NCI-H1417 (cell line): Measurements from ENCODE around the gene SRGAP1.

ENCODE experiments used
- DNase-seq, 3 experiments: peaks; one replicate each; lab custom pipeline; 2025; lab: John Stamatoyannopoulos, UW

SRGAP1 gene

DNA sequence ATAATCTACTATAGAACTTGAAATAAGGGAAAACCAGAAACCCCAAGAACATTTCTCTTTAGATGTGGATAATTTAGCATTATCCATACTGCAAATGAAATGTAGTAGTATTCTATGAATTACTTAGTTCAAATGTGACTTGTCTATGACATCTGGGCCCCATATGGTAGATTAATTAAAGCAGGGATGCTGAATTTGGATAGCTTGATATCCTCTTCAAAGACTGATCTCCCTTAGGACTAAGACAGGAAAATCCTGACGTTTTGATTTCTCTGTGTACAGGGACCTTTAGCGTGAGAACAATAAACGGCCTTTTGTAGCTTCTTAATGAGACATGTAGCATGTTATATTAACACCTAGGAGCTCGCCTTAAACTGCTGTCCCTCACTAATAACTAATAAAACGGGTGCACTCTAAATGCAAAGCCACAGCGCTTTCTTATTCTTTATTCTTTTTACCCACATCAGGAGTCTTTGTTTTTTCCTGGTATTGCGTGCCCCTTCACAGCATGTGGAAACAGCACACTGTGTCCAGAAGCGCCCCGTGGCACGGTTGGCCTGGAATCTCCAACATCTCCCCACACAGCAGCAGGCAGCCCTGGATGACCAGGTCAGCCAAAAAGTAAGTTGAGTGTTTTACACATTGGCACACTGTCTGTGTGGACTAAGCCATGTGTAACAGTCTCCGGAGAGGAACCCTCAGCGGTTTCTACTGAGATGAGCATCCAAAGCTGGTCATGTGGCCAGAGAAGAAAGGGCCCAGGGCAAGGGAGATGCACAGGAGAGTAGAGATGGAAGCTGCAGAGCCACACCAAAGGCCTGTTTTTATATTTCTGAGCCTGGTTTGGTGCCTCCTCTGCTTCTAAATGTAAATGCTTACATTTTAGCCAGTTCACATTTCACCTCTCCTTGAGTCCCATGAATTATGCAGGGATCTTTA is 93.1 kb downstream of the SRGAP1 start:
- no peak for DNase-seq

DNA sequence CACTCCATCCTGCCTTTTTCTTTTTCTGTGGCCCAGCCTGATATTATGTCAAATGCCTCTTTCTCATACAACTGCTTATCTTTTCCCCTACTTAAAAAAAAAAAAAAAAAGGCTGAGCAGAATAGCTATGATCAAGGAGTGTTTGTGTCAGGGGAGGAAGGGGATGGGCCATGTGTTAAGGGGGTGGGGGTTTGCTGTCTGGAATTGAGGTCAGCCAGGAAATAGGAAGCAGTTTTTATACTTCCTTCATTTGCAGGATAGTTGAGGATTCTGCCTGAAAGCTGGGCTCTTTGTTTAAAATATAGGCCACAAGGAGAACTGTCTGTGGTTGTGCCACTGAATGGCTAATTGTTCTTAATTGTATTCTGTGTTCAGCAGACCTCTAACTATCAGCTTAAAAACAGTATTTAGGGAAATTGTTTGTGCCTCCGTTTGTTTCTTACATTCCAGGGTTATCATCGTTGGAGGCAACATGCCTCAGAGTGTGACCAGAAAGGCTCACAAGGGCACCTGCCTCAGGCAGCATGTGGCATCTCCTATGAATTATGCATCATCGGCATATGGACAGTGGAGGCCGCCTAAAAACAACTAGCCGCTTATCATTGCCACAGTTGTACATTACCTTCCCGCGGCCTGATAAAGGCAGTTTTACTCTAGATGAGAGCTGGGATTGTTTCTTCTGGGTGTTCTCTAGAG is 96.0 kb downstream of the SRGAP1 start:
- peak in 2 of 3 experiments; percentile 14 to 47 for DNase-seq

DNA sequence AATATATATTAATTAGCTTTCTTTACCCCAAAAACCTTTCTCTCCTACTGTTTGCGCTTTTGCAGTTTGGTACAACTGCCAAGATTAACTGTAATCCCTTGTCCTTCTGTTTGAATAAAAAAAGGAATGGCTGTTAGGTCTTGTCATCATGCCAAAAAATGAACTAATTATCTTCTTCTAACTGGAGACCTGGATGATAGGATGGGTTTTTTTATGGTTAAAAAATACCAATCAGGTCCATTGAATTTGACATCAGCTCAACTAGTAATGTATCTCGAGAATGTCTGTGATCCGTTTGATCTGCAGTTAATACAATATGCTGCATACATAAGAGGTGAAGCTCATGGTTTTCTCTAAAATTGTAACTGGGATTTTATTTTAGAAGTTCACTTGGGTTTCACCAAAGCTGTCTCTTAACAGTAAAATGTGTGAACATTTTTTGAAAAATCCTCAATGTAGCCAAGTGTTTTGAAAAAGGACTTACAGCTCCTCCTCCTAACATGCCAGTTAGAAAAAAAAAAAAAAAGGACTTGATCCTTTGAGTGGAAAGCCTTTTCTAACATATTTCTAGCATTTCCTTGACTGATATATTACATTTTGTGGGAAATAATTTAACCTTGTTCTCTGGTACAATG is 96.8 kb downstream of the SRGAP1 start:
- peak in 1 of 3 experiments; percentile 15 for DNase-seq

DNA sequence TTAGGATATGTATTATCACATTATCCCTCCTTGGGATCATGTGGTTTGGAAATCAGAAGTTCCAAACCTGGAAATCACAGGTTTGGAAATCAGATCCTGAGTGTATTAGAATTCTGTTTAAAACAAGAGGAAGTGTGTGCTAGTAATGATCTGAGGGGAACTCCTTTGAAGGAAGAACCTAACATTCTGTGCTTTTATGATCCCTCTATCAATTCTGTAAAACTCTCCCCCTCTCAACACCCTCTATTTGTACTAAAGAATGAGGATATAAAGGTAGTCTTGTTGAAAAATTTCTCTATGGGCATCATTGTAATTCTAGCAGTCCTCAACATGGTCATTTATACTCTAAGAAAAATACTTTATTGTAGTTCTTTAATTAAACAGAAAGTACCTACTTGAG is 97.4 kb downstream of the SRGAP1 start:
- DNase-seq: no peak

DNA sequence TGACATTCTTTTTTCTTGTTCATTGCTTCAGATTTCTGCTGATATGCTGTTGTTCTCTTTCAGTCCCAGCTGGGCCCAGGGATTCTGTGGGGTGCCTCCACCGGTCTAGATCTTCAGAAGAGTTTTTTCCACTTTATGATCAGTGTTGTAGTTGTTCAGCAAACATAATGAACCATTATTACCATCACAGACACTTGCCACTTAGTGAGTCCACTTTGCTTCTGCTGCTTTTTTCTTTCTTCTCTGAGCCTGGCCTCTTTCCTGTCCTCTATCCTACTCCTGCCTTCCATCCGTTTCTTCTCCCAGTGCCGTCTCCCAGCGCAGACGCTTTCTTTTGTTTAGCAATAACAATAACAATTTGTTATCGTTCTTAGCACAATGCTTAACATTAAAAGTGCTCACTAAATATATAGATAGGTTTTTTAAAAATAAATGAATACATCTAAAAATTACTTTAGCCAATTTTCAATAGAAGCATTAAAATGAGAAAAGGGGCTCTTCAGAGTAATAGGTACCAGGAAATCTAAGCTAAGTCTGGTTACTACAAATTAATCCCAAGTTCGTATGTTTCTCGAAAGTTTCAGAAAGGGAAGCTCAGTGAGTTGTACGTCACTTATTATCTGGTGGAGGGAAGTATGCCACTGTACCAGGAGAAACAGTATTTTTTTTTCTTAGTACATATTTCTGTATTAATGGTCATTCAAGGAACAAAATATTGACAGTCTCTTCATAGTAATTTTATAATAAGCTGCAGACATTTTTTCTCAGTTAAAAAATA is 98.2 kb downstream of the SRGAP1 start:
- DNase-seq: no peak

DNA sequence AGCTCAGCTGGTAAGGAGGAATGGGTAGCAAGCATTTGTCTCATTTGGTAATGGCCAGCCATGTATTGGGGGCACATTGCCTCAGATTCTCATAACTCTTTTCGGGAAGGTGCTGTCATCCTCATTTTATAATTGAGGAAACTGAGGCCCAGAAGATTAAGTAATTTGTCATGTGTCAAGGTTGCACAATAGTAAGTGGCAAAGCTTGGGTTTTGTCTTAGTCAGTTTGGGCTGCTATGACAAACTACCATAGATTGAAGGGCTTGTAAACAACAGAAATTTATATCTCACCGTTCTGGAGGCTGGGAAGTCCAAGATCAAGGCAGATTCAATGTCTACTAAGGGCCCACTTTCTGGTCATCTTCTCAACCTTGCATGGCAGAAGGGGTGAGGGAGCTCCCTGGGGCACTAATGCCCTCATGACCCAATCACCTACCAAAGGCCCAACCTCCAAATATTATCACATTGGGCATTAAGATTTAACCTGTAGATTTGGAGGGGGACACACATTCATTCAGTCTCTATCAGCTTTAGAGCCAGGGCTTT is 99.6 kb downstream of the SRGAP1 start:
- DNase-seq: no peak

DNA sequence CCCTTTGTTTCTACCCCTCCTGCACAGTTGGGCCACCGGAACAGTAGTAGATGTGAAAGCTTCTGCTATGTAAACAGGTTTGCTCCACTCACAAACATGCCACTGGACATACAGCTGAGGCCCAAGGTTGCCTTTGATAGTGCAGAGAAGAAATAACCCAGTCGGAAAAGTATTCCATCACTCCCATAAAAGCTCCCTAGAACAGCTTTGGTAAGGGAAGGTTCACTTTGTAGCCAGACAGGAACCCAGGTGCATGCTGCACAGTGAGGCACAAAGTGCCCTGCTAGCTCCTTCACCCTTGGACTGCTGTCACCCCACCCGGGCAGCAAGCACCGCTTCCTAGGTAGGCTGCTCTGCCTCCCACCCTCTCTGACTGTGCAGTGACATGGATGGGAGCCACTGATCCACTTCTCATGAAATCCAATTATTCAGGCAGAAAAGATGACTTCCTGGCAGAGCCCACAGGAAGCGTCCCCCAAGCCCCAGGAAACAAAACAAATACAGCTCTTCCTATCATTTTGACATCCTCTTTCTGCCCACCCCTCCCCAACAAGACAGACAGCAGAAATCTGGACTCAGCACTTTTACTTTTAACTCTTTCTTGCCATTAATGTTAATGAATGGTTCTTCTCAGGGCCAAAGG is 100.2 kb downstream of the SRGAP1 start:
- no peak for DNase-seq

DNA sequence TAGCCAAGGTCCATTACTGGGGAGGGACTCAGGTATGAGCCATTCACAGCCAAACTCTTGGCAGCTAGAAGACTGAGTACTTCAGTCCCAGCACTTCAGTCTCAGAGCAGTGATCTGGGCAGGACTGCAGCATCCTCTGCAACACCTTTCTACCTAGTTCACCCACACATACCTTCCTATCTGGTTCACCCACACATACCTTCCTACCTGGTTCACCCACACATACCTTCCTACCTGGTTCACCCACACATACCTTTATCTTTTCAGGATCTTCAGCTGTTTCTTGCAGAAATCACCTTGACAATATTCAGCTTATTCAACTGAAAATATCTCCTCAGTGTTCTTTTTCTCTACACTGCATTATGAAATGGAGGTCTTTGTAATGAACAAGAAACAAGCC is 101.3 kb downstream of the SRGAP1 start:
- no peak for DNase-seq

DNA sequence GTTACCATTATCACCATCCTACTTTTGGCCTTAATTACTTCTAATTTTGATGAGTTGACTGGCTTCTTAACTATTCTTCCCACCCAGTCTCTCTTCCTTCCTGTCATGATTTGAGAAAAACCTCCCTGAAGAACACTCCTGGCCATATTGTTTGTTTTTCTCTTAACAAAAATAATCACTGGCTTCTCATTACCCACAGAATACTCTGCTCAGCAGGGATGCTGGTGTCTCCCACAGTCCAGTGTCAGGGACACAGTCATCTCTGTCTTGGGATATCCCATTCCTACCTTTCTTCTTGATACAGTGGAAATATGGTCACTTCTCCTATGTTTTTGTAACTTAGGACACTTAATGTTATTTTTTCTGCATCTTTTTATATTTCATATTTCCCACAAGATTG is 103.7 kb downstream of the SRGAP1 start:
- peak in 1 of 3 experiments; percentile 24 for DNase-seq

DNA sequence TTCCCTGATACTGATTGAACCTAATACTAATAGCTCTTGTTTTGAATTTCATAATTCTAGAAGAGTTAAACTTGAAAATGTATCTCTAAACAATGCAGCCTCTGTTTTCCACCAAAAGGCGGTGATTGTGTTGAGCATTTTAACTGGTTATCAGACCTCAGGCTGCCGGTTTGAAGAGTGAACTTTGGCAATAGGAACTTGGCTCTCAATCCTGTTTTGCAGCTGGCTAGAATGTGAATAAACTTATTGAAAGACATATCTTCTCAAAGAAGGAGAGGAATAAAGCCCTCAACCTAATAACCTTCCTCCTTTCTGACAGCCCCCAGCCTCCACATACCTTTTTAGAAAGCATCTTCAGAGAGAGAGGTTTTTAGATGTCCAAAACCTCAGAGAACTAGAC is 105.4 kb downstream of the SRGAP1 start:
- no peak for DNase-seq

DNA sequence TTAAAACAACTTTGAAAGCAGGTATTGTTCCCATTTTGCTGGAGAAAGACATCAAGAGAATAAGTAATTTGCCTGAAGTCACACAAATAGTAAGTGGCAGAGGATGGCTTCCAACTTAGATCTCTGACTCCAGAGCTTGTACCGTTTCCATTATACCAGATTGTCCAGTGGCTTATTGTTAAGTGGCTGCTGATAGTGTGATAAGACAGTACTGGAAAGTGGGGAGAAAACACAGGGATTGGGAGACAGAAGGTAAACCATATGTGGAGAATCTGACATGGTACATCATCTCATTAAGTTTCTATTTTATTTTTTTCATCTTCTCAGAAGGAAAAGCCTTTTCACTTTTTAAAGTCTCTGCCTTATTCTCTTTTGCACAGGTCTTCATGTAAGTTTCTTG is 108.5 kb downstream of the SRGAP1 start:
- no peak for DNase-seq

DNA sequence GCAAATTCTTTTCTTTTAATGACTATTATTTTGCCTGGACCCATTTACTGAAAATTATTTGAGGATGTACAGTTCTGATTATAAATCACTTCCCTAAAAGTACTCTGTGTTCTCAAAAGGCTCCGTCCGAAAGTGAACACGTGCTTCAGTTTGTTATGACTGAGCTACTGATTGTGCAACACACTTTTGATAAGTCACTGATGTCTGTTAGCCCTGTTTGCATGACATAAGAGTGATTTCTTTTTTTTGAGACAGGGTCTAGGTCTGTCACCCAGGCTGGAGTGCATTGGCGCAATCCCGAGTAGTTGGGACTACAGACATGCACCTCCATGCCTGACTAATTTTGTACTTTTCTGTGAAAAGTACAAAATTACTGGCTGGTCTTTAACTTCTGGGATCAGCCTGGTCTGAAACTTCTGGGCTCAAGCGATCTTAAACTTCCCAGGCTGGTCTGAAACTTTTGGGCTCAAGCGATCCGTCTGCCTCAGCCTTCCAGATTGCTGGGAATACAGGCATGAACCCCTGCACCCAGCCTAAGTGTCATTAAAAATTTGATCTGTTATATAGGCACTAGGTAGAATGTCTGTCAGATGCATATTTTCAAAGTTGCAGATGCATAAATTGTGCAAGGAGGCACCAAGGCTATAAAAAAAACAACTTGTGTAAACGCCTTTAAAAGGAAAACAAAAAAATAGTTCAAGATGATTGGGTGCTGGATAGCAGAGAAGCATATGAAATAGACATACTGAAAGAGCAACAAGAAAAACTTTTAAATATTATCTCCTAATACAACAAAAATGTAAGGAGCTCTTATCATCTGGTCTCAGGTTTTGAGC is 111.5 kb downstream of the SRGAP1 start:
- no peak for DNase-seq

DNA sequence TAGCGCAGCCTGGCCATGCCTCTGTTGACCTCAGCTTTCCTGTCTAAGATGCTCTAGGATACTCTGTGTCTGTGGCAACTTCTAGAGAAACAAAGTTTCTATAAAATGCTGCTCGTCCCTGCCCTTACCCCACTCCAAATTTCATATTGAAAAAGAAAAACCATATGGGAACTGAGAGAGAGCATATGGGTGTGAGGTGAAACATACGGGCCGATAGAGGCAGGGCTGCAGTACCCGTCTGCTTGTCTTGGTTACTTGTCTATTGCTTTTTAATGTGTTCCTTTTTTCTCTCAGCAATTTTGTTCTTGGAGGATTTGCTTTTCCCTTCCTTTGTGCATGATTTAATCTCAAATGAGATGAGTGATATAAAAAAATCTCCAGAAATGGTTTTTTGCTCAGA is 113.0 kb downstream of the SRGAP1 start:
- DNase-seq: no peak

DNA sequence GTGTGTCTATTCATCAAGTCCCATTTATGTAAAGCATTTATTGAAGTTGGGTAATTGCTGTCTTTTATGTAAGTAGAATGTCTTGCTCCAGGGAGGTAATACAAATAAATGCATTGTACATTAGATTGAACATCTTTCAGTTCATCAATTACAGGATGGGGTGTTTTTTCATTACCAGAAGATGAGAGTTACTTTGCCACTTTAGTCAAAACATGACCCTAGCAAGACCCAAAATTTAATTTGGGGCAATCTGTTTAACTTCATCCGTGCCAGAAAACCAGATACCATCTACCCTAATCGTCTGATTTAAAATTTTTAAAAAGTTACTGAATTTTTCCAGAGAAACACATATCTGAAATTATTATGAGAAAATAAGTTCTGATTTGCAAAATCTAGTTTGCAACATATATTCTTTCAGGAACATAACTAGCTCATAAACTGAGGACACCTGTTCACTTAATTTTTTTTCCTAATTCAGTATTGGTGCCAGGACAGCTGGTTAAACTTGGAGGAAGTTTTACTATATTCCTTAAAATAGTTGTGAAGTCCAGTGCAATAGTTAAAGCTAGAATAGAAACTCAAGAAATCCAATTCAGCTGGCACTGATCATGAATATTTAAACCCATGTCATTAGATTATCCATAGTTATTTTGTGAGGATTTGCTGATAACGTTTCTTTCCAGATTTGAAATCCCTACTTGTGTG is 114.5 kb downstream of the SRGAP1 start:
- DNase-seq: peak in 1 of 3 experiments; percentile 65

DNA sequence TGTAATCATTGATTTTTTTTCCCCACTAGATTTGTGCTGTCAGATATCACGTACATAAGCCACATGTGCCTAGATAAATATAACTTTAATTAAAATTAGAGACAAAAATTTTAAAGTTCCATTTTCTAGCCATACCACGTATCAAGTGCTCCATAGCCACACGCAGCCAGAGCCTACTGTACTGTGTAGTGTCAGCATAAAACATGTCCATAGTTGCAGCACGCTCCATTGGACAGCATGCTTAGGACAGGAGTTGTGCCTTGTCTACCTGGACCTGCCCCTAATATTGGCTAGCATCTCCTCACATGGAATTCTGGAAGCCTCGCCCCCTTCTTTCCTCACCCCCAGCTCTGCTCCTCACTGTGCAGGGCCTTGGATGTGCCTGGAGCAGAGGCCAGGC is 116.5 kb downstream of the SRGAP1 start:
- DNase-seq: no peak

DNA sequence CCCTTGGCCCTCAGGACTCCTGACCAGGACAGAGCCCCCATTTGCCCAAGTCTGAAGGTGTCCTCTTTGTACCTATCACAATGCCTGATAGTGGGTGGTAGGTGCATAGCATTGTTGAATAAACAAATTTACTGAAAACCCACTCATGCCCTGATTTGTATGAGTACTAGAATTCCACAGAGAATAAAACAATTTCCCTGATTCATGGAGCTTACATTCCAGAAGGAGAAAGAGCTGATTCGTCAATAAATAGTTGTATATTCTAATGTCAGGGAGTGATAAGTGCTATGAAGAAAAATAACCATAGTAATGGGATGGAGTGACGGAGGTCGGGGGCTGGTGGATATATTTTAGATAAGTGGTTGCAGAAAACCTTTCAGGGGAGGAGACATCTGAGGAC is 117.0 kb downstream of the SRGAP1 start:
- no peak for DNase-seq

DNA sequence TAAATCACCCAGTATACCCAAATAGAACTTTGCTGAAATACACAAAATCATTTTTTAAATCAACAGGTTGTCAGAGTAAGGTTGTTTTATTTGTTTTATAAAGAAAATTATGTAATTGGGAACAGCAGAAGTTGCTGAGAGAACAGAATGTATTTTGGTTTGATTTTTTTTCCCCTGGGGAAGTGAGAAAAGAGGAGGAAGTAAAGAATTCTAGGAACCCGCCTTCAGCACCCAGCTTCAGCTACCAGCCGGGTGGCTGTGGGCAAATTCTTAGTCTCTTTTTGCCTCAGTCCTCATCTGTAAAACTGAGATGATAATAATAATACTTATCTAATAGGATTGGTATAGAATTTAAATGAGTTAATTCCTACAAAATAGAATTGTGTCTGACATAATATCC is 119.4 kb downstream of the SRGAP1 start:
- no peak for DNase-seq

DNA sequence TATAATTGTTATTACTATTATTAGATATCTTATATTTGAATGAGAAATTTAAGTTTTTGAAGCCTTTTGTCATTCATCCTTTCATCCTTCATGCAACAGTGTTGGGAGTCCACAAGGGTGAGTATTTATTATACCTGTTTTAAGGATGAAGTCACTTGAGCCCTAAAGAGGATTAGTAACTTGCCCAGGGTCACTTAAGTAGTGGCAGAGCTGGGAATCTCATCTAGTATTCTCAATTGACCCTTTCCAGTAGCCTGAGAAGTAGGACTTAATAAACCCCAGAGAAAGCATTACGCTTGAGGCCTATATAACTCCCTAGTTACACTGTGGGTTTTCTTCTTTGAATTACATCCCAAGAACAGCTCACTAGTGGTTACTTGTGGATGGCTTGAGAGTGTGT is 119.8 kb downstream of the SRGAP1 start:
- no peak for DNase-seq

DNA sequence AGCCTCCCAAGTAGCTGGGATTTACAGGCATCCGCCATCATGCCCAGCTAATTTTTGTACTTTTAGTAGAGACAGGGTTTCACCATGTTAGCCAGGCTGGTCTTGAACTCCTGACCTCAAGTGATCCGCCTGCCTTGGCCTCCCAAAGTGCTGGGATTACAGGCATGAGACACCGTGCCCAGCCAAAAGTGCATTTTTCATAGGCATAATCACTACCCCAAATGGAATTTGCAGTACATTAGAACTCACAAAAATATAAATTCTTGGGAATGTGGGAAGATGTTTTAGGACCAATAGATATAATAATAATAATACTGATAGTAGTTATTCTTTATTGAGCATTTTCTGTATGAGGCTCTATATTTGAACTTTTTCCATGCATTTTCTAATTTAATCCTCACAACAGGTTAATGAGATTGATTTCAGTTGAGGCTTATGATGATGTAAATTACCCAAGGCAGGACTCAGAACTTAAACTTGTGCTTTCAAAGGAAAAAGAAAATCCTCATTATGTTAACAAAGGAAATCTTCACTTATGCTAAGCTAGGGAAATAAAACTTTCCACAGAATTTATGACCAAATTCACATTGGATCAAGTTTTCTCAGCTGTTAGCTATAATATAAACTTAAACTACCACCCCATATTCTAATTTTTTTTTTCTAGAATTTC is 121.6 kb downstream of the SRGAP1 start:
- no peak for DNase-seq
